ENCODE data around the gene GNAQ. TPM values are rescaled to one million over a fixed set of nuclear protein-coding genes. Genes with fewer than 3 reads are reported as not detected.

Gene GNAQ
- total and polyA plus RNA-seq, 4 donors: 6.8 to 19.6 (median 12.6) TPM

DNA sequence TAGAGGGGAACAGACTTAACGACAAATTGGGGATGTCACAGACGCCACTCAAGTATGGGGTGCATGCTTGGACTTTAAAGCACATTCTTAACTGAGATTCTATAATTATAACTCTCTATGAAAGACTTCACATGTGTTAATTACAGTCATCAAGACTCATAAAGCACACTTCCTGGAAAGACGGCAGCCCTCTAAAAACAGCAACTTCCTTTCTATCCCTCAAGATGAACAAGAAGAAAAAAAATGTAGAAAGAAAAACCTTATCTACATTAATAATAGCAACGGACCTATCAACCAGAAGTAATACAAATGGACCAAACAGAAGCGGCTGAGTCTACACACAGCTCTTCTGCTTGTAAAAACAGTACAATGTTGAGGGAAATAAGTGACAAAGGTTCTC lies 21.2 kb downstream of the GNAQ start:
- no peaks in the 10 kb centered on the region for H3K27me3 ChIP-seq (ENCODE audit: control insufficient read depth in 4 of 4, insufficient read depth in 4 of 4, low read length in 3 of 4)
- H3K4me3 ChIP-seq (ENCODE audit: low read depth in 1 of 3, low read length in 3 of 3): no peak overlapping the region
- no peak for TF ChIP-seq JUND (IDR thresholded peaks at IDR 0.05)
- no peak for TF ChIP-seq GABPA (IDR thresholded peaks at IDR 0.05 in 1 of 2, conservative IDR thresholded peaks at IDR 0.05 in 1 of 2)
- TF ChIP-seq FOXA2 (IDR thresholded peaks at IDR 0.05): no peak
- TF ChIP-seq CTCF (IDR thresholded peaks at IDR 0.05; ENCODE audit: low read depth, low read length, missing input control): no peak
- TF ChIP-seq HNF4A (conservative IDR thresholded peaks at IDR 0.05): no peak
- no peak for TF ChIP-seq MAX (IDR thresholded peaks at IDR 0.05)
- TF ChIP-seq REST (IDR thresholded peaks at IDR 0.05): no peak
- TF ChIP-seq EGR1 (IDR thresholded peaks at IDR 0.05; ENCODE audit: low read depth in 2 of 2): no peak
- TF ChIP-seq HNF4G (IDR thresholded peaks at IDR 0.05): no peak
- no peak for TF ChIP-seq TAF1 (conservative IDR thresholded peaks at IDR 0.05)
- TF ChIP-seq FOXA1 (IDR thresholded peaks at IDR 0.05): no peak
- TF ChIP-seq, protein P1, sequence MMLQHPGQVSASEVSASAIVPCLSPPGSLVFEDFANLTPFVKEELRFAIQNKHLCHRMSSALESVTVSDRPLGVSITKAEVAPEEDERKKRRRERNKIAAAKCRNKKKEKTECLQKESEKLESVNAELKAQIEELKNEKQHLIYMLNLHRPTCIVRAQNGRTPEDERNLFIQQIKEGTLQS (IDR thresholded peaks at IDR 0.05): no peak
- TF ChIP-seq ZBTB33 (IDR thresholded peaks at IDR 0.05): no peak
- no peak for TF ChIP-seq YY1 (IDR thresholded peaks at IDR 0.05)
- no peak for TF ChIP-seq SP1 (IDR thresholded peaks at IDR 0.05)
- no peak overlapping the region for H3K9ac ChIP-seq (ENCODE audit: low read depth in 1 of 2, low read length in 2 of 2)
- no peaks in the 10 kb centered on the region for H3K9me3 ChIP-seq (ENCODE audit: control insufficient read depth in 4 of 4, low read length in 3 of 4)
- no peak overlapping the region for H3K27ac ChIP-seq (ENCODE audit: low read depth in 1 of 2, low read length in 2 of 2)
- 67% methylated on average over 5 of the region's 5 CpGs for WGBS
- no peak for DNase-seq (ENCODE audit: low spot score)
- peaks cover 11 to 55% (median 39%) of the 10 kb centered on the region in 4 donors for H3K4me1 ChIP-seq (ENCODE audit: control insufficient read depth in 4 of 4, insufficient read depth in 4 of 4, low read length in 3 of 4)
- no peaks in the 10 kb centered on the region for H3K36me3 ChIP-seq (ENCODE audit: control insufficient read depth in 4 of 4, insufficient read depth in 3 of 4, low read depth in 1 of 4, low read length in 3 of 4)

DNA sequence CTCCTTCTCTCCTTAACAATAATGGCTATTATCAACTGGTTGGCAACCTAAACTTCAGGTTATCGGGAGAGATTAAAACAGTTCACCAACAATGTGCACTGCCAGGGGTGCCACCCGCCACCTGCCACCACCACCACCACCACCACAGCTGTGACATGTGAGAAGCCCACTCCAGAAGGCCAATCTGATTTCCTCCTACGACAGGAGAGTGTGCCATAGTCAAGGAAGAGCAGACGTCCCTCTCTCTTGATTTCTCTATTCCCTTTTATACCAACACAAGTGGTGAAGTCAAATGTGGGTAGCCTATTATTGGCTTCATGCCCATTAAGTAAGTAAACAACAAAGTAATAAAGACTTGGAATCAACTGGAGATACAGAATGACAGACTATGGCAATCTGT lies 22.4 kb downstream of the GNAQ start:
- Histone ChIP-seq H3K27ac (ENCODE audit: low read depth in 1 of 2, low read length in 2 of 2) (no peak overlapping the region), H3K9me3 (ENCODE audit: control insufficient read depth in 4 of 4, low read length in 3 of 4) (no peaks in the 10 kb centered on the region), H3K4me3 (ENCODE audit: low read depth in 1 of 3, low read length in 3 of 3) (no peak overlapping the region), H3K9ac (ENCODE audit: low read depth in 1 of 2, low read length in 2 of 2) (no peak overlapping the region), H3K27me3 (ENCODE audit: control insufficient read depth in 4 of 4, insufficient read depth in 4 of 4, low read length in 3 of 4) (no peaks in the 10 kb centered on the region), H3K4me1 (ENCODE audit: control insufficient read depth in 4 of 4, insufficient read depth in 4 of 4, low read length in 3 of 4) (peaks cover 13 to 68% (median 47%) of the 10 kb centered on the region in 4 donors), H3K36me3 (ENCODE audit: control insufficient read depth in 4 of 4, insufficient read depth in 3 of 4, low read depth in 1 of 4, low read length in 3 of 4) (no peaks in the 10 kb centered on the region)
- no peak for DNase-seq (ENCODE audit: low spot score)
- 88% methylated on average over 4 of the region's 4 CpGs for WGBS
- TF ChIP-seq EGR1 (IDR thresholded peaks at IDR 0.05; ENCODE audit: low read depth in 2 of 2) (no peak), MAX (IDR thresholded peaks at IDR 0.05) (no peak), YY1 (IDR thresholded peaks at IDR 0.05) (no peak), TAF1 (conservative IDR thresholded peaks at IDR 0.05) (no peak), GABPA (IDR thresholded peaks at IDR 0.05 in 1 of 2, conservative IDR thresholded peaks at IDR 0.05 in 1 of 2) (no peak), CTCF (IDR thresholded peaks at IDR 0.05; ENCODE audit: low read depth, low read length, missing input control) (no peak), FOXA1 (IDR thresholded peaks at IDR 0.05) (no peak), HNF4A (conservative IDR thresholded peaks at IDR 0.05) (no peak), FOXA2 (IDR thresholded peaks at IDR 0.05) (no peak), RAD21 (IDR thresholded peaks at IDR 0.05) (no peak), REST (IDR thresholded peaks at IDR 0.05) (no peak)
- TF ChIP-seq, protein P1 (IDR thresholded peaks at IDR 0.05): no peak
